GM23338 (cell line): Measurements from ENCODE around the gene WSCD2. TPM values are rescaled to one million over a fixed set of nuclear protein-coding genes. Genes with fewer than 3 reads are reported as not detected.
A peak's percentile ranks its signal among the peaks of the same experiment; 100 is the strongest.

Experiments used
- ATAC-seq: fragments of 200-7000 bp; cut with Tn5 transposase; 3 replicates; pipeline ENCODE4 v1.9.1; 2020
- DNase-seq: peaks from one replicate; pipeline ENCODE4 v3.0.0-alpha.2; 2015; ENCODE audit warnings: low spot score
- H2AFZ ChIP-seq: fragments of 200-600 bp; sonication (generic); 2 replicates; pipeline ENCODE4 v1.8.0; 2016; ENCODE audit warnings: antibody characterized with exemption, mild to moderate bottlenecking, moderate library complexity
- H3F3A ChIP-seq: fragments of 200-600 bp; sonication (generic); replicated peaks from 2 replicates; pipeline ENCODE4 v1.8.0; 2017; ENCODE audit warnings: antibody characterized with exemption, mixed run types, low read depth
- H3K27ac ChIP-seq: fragments of 200-600 bp; sonication (generic); 2 replicates; pipeline ENCODE4 v1.6.1; 2016; ENCODE audit warnings: low read depth
- H3K27me3 ChIP-seq: fragments of 200-600 bp; sonication (generic); 2 replicates; pipeline ENCODE4 v1.8.0; 2016; ENCODE audit warnings: mild to moderate bottlenecking, mixed run types, moderate library complexity; ENCODE audit not compliant: insufficient read depth
- H3K36me3 ChIP-seq: fragments of 200-600 bp; sonication (generic); 2 replicates; pipeline ENCODE4 v1.8.0; 2016; ENCODE audit warnings: mild to moderate bottlenecking; ENCODE audit not compliant: insufficient read depth
- H3K4me1 ChIP-seq: fragments of 200-600 bp; sonication (generic); 2 replicates; pipeline ENCODE4 v1.8.0; 2016; ENCODE audit warnings: mild to moderate bottlenecking, moderate library complexity; ENCODE audit not compliant: insufficient read depth
- H3K4me2 ChIP-seq: fragments of 200-600 bp; sonication (generic); 2 replicates; pipeline ENCODE4 v1.7.1; 2017; ENCODE audit warnings: mixed run types
- H3K4me3 ChIP-seq: fragments of 200-600 bp; sonication (generic); 2 replicates; pipeline ENCODE4 v1.6.1; 2016; ENCODE audit warnings: mixed run types
- H3K79me2 ChIP-seq: fragments of 200-600 bp; sonication (generic); replicated peaks from 2 replicates; pipeline ENCODE4 v1.8.0; 2017; ENCODE audit warnings: mild to moderate bottlenecking; ENCODE audit not compliant: insufficient read depth
- H3K9me2 ChIP-seq: fragments of 200-600 bp; sonication (generic); 2 replicates; pipeline ENCODE4 v1.8.0; 2017; ENCODE audit not compliant: insufficient read depth
- H4K20me1 ChIP-seq: fragments of 200-600 bp; sonication (generic); replicated peaks from 2 replicates; pipeline ENCODE4 v1.8.0; 2017; ENCODE audit warnings: mild to moderate bottlenecking; ENCODE audit not compliant: insufficient read depth
- H3K27ac Mint-ChIP-seq: 2 replicates; pipeline ENCODE4 v1.8.0; 2020; ENCODE audit warnings: inconsistent platforms, mild to moderate bottlenecking, moderate library complexity, mixed read lengths
- H3K27me3 Mint-ChIP-seq: 3 replicates; pipeline ENCODE4 v1.8.0; 2022; ENCODE audit warnings: low read depth, mild to moderate bottlenecking, moderate library complexity, mixed read lengths, inconsistent platforms; ENCODE audit not compliant: insufficient read depth, poor library complexity
- H3K36me3 Mint-ChIP-seq: 3 replicates; pipeline ENCODE4 v1.8.0; 2021; ENCODE audit warnings: low read depth, mild to moderate bottlenecking, inconsistent platforms, moderate library complexity, mixed read lengths
- H3K4me1 Mint-ChIP-seq: 3 replicates; pipeline ENCODE4 v1.8.0; 2020; ENCODE audit warnings: mild to moderate bottlenecking, inconsistent platforms, mixed read lengths
- H3K4me3 Mint-ChIP-seq: 3 replicates; pipeline ENCODE4 v1.8.0; 2021; ENCODE audit warnings: moderate library complexity, mild to moderate bottlenecking, inconsistent platforms, mixed read lengths
- H3K9me3 Mint-ChIP-seq: 3 replicates; pipeline ENCODE4 v1.8.0; 2020; ENCODE audit warnings: moderate library complexity, mild to moderate bottlenecking, inconsistent platforms, mixed read lengths
- CREB1 ChIP-seq: fragments of 250-450 bp; sonication (Bioruptor Pico); IDR thresholded peaks from 2 replicates; pipeline ENCODE4 v1.5.0; 2020; ENCODE audit warnings: low read depth, mild to moderate bottlenecking, moderate library complexity
- CTCF ChIP-seq, 2 experiments: fragments of 200-600 bp in 1 of 2; sonication (generic) in 1 of 2; conservative IDR thresholded peaks; 2 replicates each; pipeline versions ENCODE4 v1.5.1 to v1.6.1; 2016 to 2017; ENCODE audit warnings: antibody characterized with exemption in 2 of 2, low read depth in 2 of 2, mild to moderate bottlenecking in 2 of 2, moderate library complexity in 1 of 2
- EZH2 ChIP-seq: fragments of 200-600 bp; sonication (generic); IDR thresholded peaks from one replicate; pipeline ENCODE4 v1.8.0; 2017; ENCODE audit warnings: antibody characterized with exemption, mild to moderate bottlenecking, low read depth; ENCODE audit not compliant: unreplicated experiment
- EZH2phosphoT487 ChIP-seq: fragments of 200-600 bp; sonication (generic); IDR thresholded peaks from one replicate; pipeline ENCODE4 v1.8.1; 2018; ENCODE audit warnings: antibody characterized with exemption; ENCODE audit not compliant: unreplicated experiment
- JUNB ChIP-seq: IDR thresholded peaks from one replicate; pipeline ENCODE4 v1.6.1; 2016; ENCODE audit warnings: antibody characterized with exemption; ENCODE audit not compliant: unreplicated experiment
- POLR2AphosphoS5 ChIP-seq: IDR thresholded peaks from 2 replicates; pipeline ENCODE4 v1.6.1; 2016; ENCODE audit warnings: antibody characterized with exemption, low read depth
- REST ChIP-seq: IDR thresholded peaks from one replicate; pipeline ENCODE4 v1.6.1; 2018; ENCODE audit warnings: antibody characterized with exemption; ENCODE audit not compliant: unreplicated experiment
- STAT1 ChIP-seq: IDR thresholded peaks from one replicate; pipeline ENCODE4 v1.6.1; 2016; ENCODE audit warnings: antibody characterized with exemption; ENCODE audit not compliant: unreplicated experiment
- ZNF331 ChIP-seq: fragments of 250-450 bp; sonication (Bioruptor Pico); IDR thresholded peaks from 2 replicates; pipeline ENCODE4 v1.5.0; 2020; ENCODE audit warnings: low read depth, mild to moderate bottlenecking, moderate library complexity
- ZNF462 ChIP-seq: fragments of 250-450 bp; sonication (Bioruptor Pico); IDR thresholded peaks from 2 replicates; pipeline ENCODE4 v1.5.0; 2020; ENCODE audit warnings: mild to moderate bottlenecking, moderate library complexity
- polyA plus RNA-seq: library from polyadenylated mRNA; unstranded; fragments of >200 nt; fragmentation: Nextera tagmentation; extraction: Ambion mirVana; gene quantifications from 2 replicates; pipeline ENCODE4 v1.2.1, GENCODE V29; 2016
- total RNA-seq: library from RNA; depleted of rRNA; stranded (reverse); fragments of >200 nt; shearing (Covaris generic); gene quantifications from 2 replicates; pipeline ENCODE4 v1.2.3, GENCODE V29; 2014

WSCD2 gene
- total and polyA plus RNA-seq, 2 experiments from 2014 or later = 0.66 to 3.1 TPM

DNA sequence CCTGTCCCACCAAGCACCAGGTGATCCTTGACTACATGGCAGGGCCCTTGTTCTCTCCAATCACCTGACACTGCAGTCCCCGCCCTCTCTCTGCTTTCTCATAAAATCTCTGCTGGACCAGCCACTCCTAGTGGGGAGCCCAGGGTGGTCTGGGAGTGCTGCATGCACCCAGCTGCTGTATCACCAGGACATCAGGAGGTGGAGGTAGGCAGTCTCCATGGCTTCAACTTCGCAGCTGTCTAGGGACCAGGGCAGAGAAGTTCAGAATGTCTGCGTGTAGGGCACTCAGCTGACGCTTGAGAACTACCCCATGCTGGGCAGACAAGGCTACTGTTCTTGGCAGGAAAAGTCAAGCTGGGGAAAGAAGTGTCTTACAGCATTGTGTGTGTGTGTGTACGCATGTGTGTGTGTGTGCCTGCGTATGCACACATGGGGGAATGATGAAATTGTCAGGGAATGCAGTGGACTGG, 2.6 kb downstream of the WSCD2 start:
- peaks cover 6% of the 10 kb centered on the region; the same call in 1 of the 2 replicates for H3K4me1 ChIP-seq
- no peaks in the 10 kb centered on the region for H3K79me2 ChIP-seq
- H3K36me3 Mint-ChIP-seq = no peaks in the 10 kb centered on the region
- TF ChIP-seq ZNF331 (no peak), EZH2phosphoT487 (no peak)
- no peaks in the 10 kb centered on the region for H3K9me2 ChIP-seq
- ATAC-seq = no peak
- peaks cover 26% of the 10 kb centered on the region for H3K27me3 ChIP-seq
- no peak overlapping the region for H3K4me3 ChIP-seq
- H3K27ac ChIP-seq = no peak overlapping the region
- H4K20me1 ChIP-seq = no peaks in the 10 kb centered on the region
- no peaks in the 10 kb centered on the region for H3K36me3 ChIP-seq
- peaks cover 14% of the 10 kb centered on the region for H3K27me3 Mint-ChIP-seq
- H3K4me2 ChIP-seq = no peak overlapping the region
- no peaks in the 10 kb centered on the region for H3K9me3 Mint-ChIP-seq
- no peak overlapping the region for H2AFZ ChIP-seq
- no peak overlapping the region for H3K27ac Mint-ChIP-seq
- 0 out of 2 replicates have a peak, but pooled peaks cover 5% of the 10 kb centered on the region for H3F3A ChIP-seq
- peaks cover 17% of the 10 kb centered on the region for H3K4me1 Mint-ChIP-seq
- peak; percentile 20 for DNase-seq
- H3K4me3 Mint-ChIP-seq = 0 out of 3 replicates have a peak overlapping the region, but pooled peaks have one; percentile 16

DNA sequence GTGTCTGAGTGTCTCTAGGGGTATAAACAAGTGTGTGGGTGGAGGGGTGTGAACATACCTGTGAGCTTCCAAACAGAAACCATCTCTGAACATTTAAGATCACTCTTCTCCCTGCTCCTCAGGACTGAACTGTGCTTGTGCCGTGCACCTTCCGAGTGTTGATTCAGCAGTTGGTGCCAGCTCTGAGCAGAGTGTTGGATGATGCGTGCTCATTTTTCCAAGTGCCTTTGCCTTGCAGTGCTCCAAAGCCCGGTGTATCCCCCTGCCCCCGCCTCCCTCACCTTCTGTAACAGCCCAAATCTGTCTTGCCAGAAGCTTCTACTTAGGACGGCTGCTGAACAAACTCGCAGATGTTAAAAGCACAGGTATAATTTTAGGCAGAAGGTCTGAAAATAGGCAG, 4.4 kb downstream of the WSCD2 start:
- H3K9me2 ChIP-seq = no peaks in the 10 kb centered on the region
- no peaks in the 10 kb centered on the region for H3K36me3 Mint-ChIP-seq
- H3K4me3 ChIP-seq = no peak overlapping the region
- 0 out of 2 replicates have a peak, but pooled peaks cover 5% of the 10 kb centered on the region for H3F3A ChIP-seq
- no peak overlapping the region for H3K4me3 Mint-ChIP-seq
- no peak for ATAC-seq
- no peaks in the 10 kb centered on the region for H3K79me2 ChIP-seq
- peaks cover 14% of the 10 kb centered on the region for H3K27me3 Mint-ChIP-seq
- H3K27ac Mint-ChIP-seq = no peak overlapping the region
- peaks cover 20% of the 10 kb centered on the region for H3K27me3 ChIP-seq
- H3K4me1 ChIP-seq = peaks cover 6% of the 10 kb centered on the region; the same call in 1 of the 2 replicates
- no peaks in the 10 kb centered on the region for H4K20me1 ChIP-seq
- no peak overlapping the region for H3K4me2 ChIP-seq
- H3K9me3 Mint-ChIP-seq = no peaks in the 10 kb centered on the region
- no peak overlapping the region for H3K27ac ChIP-seq
- H3K4me1 Mint-ChIP-seq = peaks cover 24% of the 10 kb centered on the region
- H3K36me3 ChIP-seq = no peaks in the 10 kb centered on the region
- no peak overlapping the region for H2AFZ ChIP-seq
- no peak for DNase-seq
- TF ChIP-seq EZH2 (no peak), CTCF (conservative IDR thresholded peaks at IDR 0.05; ENCODE audit: low read depth in 2 of 2) (no peak), JUNB (no peak), REST (no peak), STAT1 (no peak), ZNF462 (CRISPR knock-in tag) (no peak), POLR2AphosphoS5 (no peak), CREB1 (no peak)
